Heart left ventricle (tissue), 13 donors: ENCODE results near the gene SHMT2.

ENCODE experiments used
- POLR2A ChIP-seq, 2 donors: fragments of 450-650 bp; IDR thresholded peaks; one replicate each; pipeline ENCODE4 v1.6.1; 2017; ENCODE audit warnings: antibody characterized with exemption in 2 of 2, mild to moderate bottlenecking in 2 of 2, moderate library complexity in 2 of 2
- TF ChIP-seq, protein P1 (sequence below), 12 donors: fragments of 200-600 bp; sonication (generic) in 4 of 12; IDR thresholded peaks; one replicate each; pipeline versions ENCODE4 v1.5.0 to v1.8.0; 2018 to 2022; ENCODE audit warnings: antibody characterized with exemption in 12 of 12, mild to moderate bottlenecking in 5 of 12
- donor health status: ischemic (EF 13 %, LVEDD 7.1; RV severe dilation, severe dysfunction).
- donor health status: DM: no; HTN: yes; CAD: no.
- donor health status: DM: no; HTN: no; CAD: no.
- donor health status: ischemic (EF 25% LVEDD 6.9; RV normal size, moderate dysfunction).
- donor health status: ischemic (EF 25% LVEDD 5.7; RV mildly dilated, moderate dysfunction).
- donor health status: ischemic (EF 35%, LVEDD 5.7; RV mildly dilated, moderate dysfunction).
- donor health status: nonischemic (EF 11% LVEDD 7.7; RV severe dilation, severe dysfunction).
- donor health status: DM: yes; HTN: yes; CAD: no.
- donor health status: PGD.
- donor health status: ischemic (EF 29% LVEDD 5.4; RV normal size, mild dysfunction).
- donor health status: nonischemic (EF 23%, LVEDD 6.1; RV moderate dilation, normal function).

DNA sequence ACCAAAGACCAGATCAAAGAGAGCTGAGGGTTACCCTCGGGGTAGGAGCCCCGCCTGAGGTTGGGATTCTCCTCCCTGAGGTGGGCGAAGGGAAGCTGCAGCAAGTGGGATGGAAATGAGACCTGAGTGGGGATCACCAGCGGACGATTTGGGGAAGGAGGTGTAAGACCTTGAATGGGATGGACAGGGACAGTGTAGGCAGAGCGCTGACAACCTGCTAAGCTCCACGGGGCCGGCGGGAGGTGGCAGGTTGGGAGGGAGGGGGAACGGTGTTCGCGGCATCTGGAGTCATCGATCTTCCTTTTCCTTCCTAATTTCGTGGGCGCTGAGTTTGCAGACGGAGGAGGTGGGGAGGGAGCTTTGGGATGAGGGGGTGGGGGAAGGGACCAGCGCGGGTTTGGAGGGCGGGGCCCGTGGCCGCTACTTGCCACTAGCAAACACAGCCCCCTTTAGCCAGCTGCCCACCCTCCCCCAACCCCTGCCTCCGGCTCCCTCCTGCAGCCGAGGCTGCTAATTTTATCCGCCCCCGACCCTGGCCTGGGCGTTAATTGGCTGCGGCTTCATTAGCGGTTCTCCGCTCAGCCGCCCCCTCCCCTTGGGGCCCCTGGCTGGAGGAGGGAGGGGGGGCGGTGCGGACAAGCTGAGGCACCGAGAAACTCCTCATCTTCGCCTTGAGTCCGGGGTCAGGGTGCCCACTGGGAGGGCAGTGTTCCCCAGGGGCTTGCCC is 2.8 kb upstream of the SHMT2 start:
- TF ChIP-seq POLR2A (IDR thresholded peaks at IDR 0.05) = no peak
- TF ChIP-seq, protein P1, sequence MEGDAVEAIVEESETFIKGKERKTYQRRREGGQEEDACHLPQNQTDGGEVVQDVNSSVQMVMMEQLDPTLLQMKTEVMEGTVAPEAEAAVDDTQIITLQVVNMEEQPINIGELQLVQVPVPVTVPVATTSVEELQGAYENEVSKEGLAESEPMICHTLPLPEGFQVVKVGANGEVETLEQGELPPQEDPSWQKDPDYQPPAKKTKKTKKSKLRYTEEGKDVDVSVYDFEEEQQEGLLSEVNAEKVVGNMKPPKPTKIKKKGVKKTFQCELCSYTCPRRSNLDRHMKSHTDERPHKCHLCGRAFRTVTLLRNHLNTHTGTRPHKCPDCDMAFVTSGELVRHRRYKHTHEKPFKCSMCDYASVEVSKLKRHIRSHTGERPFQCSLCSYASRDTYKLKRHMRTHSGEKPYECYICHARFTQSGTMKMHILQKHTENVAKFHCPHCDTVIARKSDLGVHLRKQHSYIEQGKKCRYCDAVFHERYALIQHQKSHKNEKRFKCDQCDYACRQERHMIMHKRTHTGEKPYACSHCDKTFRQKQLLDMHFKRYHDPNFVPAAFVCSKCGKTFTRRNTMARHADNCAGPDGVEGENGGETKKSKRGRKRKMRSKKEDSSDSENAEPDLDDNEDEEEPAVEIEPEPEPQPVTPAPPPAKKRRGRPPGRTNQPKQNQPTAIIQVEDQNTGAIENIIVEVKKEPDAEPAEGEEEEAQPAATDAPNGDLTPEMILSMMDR (IDR thresholded peaks at IDR 0.05) = no peak
